Hepatocyte (in vitro differentiated cells): Measurements from ENCODE around the gene ADGRL4. TPM values are rescaled to one million over a fixed set of nuclear protein-coding genes. Genes with fewer than 3 reads are reported as not detected.

Experiments used
- DNase-seq: peaks from one replicate; pipeline ENCODE4 v3.0.0-alpha.2; 2016; ENCODE audit warnings: low spot score
- H2AFZ ChIP-seq: fragments of 200-600 bp; sonication (generic); 2 replicates; pipeline ENCODE4 v1.6.0; 2016; ENCODE audit warnings: antibody characterized with exemption, mild to moderate bottlenecking
- H3K27ac ChIP-seq: fragments of 200-600 bp; sonication (generic); 2 replicates; pipeline ENCODE4 v1.5.1; 2016; ENCODE audit warnings: mild to moderate bottlenecking
- H3K27me3 ChIP-seq: fragments of 200-600 bp; sonication (generic); 2 replicates; pipeline ENCODE4 v1.6.1; 2016
- H3K36me3 ChIP-seq: fragments of 200-600 bp; sonication (generic); replicated peaks from 2 replicates; pipeline ENCODE4 v1.5.1; 2016; ENCODE audit warnings: low read depth; ENCODE audit not compliant: insufficient read depth
- H3K4me1 ChIP-seq: fragments of 200-600 bp; sonication (generic); 2 replicates; pipeline ENCODE4 v1.5.1; 2016; ENCODE audit warnings: mild to moderate bottlenecking, moderate library complexity; ENCODE audit not compliant: insufficient read depth
- H3K4me2 ChIP-seq: fragments of 200-600 bp; sonication (generic); 2 replicates; pipeline ENCODE4 v1.6.0; 2016
- H3K4me3 ChIP-seq: fragments of 200-600 bp; sonication (generic); 2 replicates; pipeline ENCODE4 v1.5.1; 2016; ENCODE audit warnings: mild to moderate bottlenecking
- H3K79me2 ChIP-seq: fragments of 200-600 bp; sonication (generic); 2 replicates; pipeline ENCODE4 v1.6.0; 2017; ENCODE audit warnings: mild to moderate bottlenecking
- H3K9me2 ChIP-seq: fragments of 200-600 bp; sonication (generic); replicated peaks from 2 replicates; pipeline ENCODE4 v1.6.0; 2017; ENCODE audit warnings: mild to moderate bottlenecking; ENCODE audit not compliant: insufficient read depth
- H3K9me3 ChIP-seq: fragments of 200-600 bp; sonication (generic); 2 replicates; pipeline ENCODE4 v1.5.1; 2016; ENCODE audit warnings: low read depth, mild to moderate bottlenecking
- H4K20me1 ChIP-seq: fragments of 200-600 bp; sonication (generic); 2 replicates; pipeline ENCODE4 v1.6.0; 2016; ENCODE audit warnings: mild to moderate bottlenecking; ENCODE audit not compliant: insufficient read depth, poor library complexity, severe bottlenecking
- EZH2 ChIP-seq: fragments of 200-600 bp; sonication (generic); IDR thresholded peaks from 2 replicates; pipeline ENCODE4 v1.6.1; 2016; ENCODE audit warnings: antibody characterized with exemption, mild to moderate bottlenecking, borderline replicate concordance
- EZH2phosphoT487 ChIP-seq: fragments of 200-600 bp; sonication (generic); IDR thresholded peaks from one replicate; pipeline ENCODE4 v1.6.1; 2018; ENCODE audit warnings: antibody characterized with exemption, mild to moderate bottlenecking, low read depth, moderate library complexity; ENCODE audit not compliant: unreplicated experiment, severe bottlenecking
- WGBS: methylation state at CpG from one replicate; pipeline ENCODE4 v1.1.6; 2016; ENCODE audit warnings: low lambda C conversion rate; ENCODE audit errors: missing lambda C conversion rate; 5-methylcytosine and 5-hydroxymethylcytosine counted together
- polyA plus RNA-seq: library from polyadenylated mRNA; unstranded; fragments of >200 nt; fragmentation: Nextera tagmentation; extraction: Ambion mirVana; gene quantifications from 2 replicates; pipeline ENCODE4 v1.2.1, GENCODE V29; 2016
- total RNA-seq: library from RNA; depleted of rRNA; stranded (reverse); fragments of >200 nt; gene quantifications from 2 replicates; pipeline ENCODE4 v1.2.3, GENCODE V29; 2014
- TF ChIP-seq, protein P1 (sequence below): fragments of 200-600 bp; sonication (generic); IDR thresholded peaks from 2 replicates; pipeline ENCODE4 v1.5.1; 2016; ENCODE audit warnings: antibody characterized with exemption, mild to moderate bottlenecking; ENCODE audit not compliant: poor library complexity

The ADGRL4 gene
- total and polyA plus RNA-seq, 2 experiments from 2014 or later = 2.2 to 2.4 TPM

DNA sequence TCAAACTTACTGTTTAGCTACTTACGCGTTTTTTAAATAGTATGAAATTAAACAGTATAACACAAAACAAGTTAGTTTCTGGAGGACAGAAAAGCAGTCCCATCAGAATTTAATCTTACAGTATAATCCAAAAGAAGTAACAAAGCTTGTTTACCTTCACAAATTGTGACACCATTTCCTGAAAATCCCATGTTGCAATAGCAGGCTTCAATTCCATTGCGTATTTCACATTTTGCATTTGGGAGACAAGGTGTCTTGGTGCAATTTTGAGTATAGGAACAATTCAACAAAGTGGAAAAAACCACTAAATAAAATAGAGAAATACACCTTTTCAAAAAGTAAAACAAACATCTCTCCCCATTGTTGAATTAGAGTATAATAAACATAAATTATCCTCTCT, 1.6 kb downstream of the ADGRL4 start:
- H3K36me3 ChIP-seq = no peaks in the 10 kb centered on the region
- TF ChIP-seq, protein P1, sequence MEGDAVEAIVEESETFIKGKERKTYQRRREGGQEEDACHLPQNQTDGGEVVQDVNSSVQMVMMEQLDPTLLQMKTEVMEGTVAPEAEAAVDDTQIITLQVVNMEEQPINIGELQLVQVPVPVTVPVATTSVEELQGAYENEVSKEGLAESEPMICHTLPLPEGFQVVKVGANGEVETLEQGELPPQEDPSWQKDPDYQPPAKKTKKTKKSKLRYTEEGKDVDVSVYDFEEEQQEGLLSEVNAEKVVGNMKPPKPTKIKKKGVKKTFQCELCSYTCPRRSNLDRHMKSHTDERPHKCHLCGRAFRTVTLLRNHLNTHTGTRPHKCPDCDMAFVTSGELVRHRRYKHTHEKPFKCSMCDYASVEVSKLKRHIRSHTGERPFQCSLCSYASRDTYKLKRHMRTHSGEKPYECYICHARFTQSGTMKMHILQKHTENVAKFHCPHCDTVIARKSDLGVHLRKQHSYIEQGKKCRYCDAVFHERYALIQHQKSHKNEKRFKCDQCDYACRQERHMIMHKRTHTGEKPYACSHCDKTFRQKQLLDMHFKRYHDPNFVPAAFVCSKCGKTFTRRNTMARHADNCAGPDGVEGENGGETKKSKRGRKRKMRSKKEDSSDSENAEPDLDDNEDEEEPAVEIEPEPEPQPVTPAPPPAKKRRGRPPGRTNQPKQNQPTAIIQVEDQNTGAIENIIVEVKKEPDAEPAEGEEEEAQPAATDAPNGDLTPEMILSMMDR = no peak
- no peak for TF ChIP-seq EZH2phosphoT487
- H3K9me2 ChIP-seq = no peaks in the 10 kb centered on the region
- H3K27ac ChIP-seq = no peak overlapping the region
- H3K9me3 ChIP-seq = no peaks in the 10 kb centered on the region
- H3K4me3 ChIP-seq = no peak overlapping the region
- DNase-seq = no peak
- no peaks in the 10 kb centered on the region for H4K20me1 ChIP-seq
- no peaks in the 10 kb centered on the region for H3K4me1 ChIP-seq
- no peak overlapping the region for H3K4me2 ChIP-seq
- WGBS = 96% methylated on average over 3 of the region's 3 CpGs
- H2AFZ ChIP-seq = no peak overlapping the region
- peaks cover 14% of the 10 kb centered on the region for H3K27me3 ChIP-seq
- H3K79me2 ChIP-seq = no peaks in the 10 kb centered on the region

DNA sequence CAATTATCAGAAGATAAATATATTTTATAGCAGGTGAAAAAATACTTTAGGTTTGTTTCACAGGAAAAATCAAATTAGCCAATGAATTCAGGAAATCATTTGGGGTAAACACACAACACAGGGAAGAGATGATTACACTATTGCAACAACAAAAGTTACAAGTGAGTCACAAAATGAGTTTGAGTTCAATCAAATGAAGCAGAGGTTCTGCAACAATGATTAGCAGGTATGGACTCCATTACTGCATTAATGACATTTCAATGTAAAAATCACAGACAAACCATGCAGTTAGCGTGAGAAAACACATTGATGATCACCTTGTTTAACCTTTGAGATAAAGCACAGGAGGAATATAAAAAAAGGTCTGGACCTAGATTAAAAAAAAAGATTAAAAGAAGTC, 9.7 kb downstream of the ADGRL4 start:
- H2AFZ ChIP-seq = no peak overlapping the region
- DNase-seq = no peak
- no peaks in the 10 kb centered on the region for H3K4me1 ChIP-seq
- H3K4me2 ChIP-seq = no peak overlapping the region
- H3K27ac ChIP-seq = no peak overlapping the region
- H4K20me1 ChIP-seq = no peaks in the 10 kb centered on the region
- 86% methylated on average over 1 of the region's 1 CpG for WGBS
- H3K27me3 ChIP-seq = no peaks in the 10 kb centered on the region
- no peaks in the 10 kb centered on the region for H3K9me2 ChIP-seq
- no peaks in the 10 kb centered on the region for H3K9me3 ChIP-seq
- no peak for TF ChIP-seq EZH2
- TF ChIP-seq EZH2phosphoT487 = no peak
- TF ChIP-seq, protein P1 = no peak
- H3K79me2 ChIP-seq = no peaks in the 10 kb centered on the region
- H3K4me3 ChIP-seq = no peak overlapping the region
- no peaks in the 10 kb centered on the region for H3K36me3 ChIP-seq

DNA sequence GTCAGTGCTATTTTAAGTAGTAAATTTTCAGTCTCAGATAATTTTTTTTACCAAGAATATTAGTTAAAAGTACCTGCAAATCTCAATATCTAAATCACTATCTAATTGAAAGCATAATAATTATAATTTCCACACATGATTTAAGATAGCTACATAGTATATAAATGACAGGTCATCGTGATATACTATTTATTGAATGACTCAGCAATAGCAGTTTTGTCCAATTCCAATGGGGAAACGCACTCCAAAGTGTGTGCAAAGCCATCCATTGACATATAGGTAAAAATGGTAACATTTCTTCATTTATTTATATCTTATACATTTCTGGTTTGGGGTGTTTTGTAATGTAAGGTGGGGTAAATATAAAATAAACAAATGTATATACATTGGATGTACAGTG, 19.5 kb downstream of the ADGRL4 start:
- no peak for TF ChIP-seq EZH2phosphoT487
- TF ChIP-seq, protein P1 = no peak
- TF ChIP-seq EZH2 = no peak
- H3K9me3 ChIP-seq = no peaks in the 10 kb centered on the region
- WGBS = 89% methylated on average over 2 of the region's 2 CpGs
- no peak overlapping the region for H3K4me3 ChIP-seq
- H2AFZ ChIP-seq = no peak overlapping the region
- no peaks in the 10 kb centered on the region for H3K27me3 ChIP-seq
- no peak overlapping the region for H3K4me2 ChIP-seq
- H3K9me2 ChIP-seq = no peaks in the 10 kb centered on the region
- DNase-seq = no peak
- H3K79me2 ChIP-seq = no peaks in the 10 kb centered on the region
- H3K36me3 ChIP-seq = no peaks in the 10 kb centered on the region
- no peaks in the 10 kb centered on the region for H3K4me1 ChIP-seq
- H4K20me1 ChIP-seq = no peaks in the 10 kb centered on the region
- H3K27ac ChIP-seq = no peak overlapping the region

DNA sequence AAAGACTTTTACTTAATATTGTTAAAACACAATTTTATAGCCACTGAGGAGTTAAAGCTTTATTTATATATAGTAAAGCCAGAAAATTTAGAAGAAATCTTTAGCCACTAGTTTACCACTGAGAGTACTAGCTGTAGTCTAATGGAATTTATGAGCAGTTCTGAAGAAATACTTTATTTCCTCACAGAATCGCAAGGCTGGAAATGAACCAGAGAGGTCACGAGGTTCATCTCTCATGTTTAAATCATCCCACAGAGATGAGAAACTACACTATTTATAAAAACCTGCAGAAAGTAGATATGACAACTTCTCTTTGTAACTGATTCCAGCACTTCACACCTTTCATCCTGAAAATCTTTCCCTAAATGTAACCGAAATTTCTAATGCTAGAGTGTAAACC, 26.0 kb downstream of the ADGRL4 start:
- Histone ChIP-seq H4K20me1 (no peaks in the 10 kb centered on the region), H3K4me2 (no peak overlapping the region), H3K9me2 (no peaks in the 10 kb centered on the region), H3K27ac (no peak overlapping the region), H3K4me3 (no peak overlapping the region), H3K27me3 (no peaks in the 10 kb centered on the region), H3K36me3 (no peaks in the 10 kb centered on the region), H3K9me3 (no peaks in the 10 kb centered on the region), H3K4me1 (no peaks in the 10 kb centered on the region), H3K79me2 (no peaks in the 10 kb centered on the region), H2AFZ (no peak overlapping the region)
- 74% methylated on average over 3 of the region's 3 CpGs for WGBS
- no peak for TF ChIP-seq EZH2phosphoT487
- TF ChIP-seq, protein P1 = no peak
- TF ChIP-seq EZH2 = no peak
- DNase-seq = no peak
